ENCODE results near the gene PWWP2B.

PWWP2B gene

DNA sequence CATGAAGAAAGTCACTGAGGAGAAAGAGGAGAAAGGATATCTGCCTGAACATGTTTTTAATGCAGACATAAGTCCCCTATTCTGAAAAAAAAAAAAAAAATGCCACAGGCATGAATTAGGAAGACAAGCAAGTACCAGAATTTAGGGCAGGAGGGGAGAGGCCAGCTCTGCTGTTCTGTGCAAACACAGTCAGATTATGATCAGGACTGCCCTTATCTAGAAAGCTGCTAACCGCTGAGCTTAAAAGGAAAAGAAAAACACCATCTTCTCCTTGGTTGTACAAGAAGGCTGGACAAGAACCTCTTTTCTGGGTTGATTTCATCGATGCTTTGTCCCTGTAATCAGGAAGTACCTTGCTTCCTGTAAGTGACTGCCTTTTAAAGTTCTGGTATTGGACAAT is 15.3 kb upstream of the PWWP2B start:
- Histone ChIP-seq H3K27ac (ENCODE audit: low read depth, low read length, poor library complexity, severe bottlenecking) (no peak overlapping the region), H4K20me1 (ENCODE audit: insufficient read depth, low read length) (no peaks in the 10 kb centered on the region), H3K4me1 (ENCODE audit: insufficient read depth, low read length, severe bottlenecking) (no peaks in the 10 kb centered on the region), H2AFZ (ENCODE audit: low read length) (no peak overlapping the region), H3K79me2 (ENCODE audit: insufficient read depth, low read length) (no peaks in the 10 kb centered on the region), H3K4me2 (ENCODE audit: low read length) (no peak overlapping the region), H3K9me3 (ENCODE audit: low read length) (no peaks in the 10 kb centered on the region), H3K27me3 (ENCODE audit: insufficient read depth, low read length) (0 out of 2 replicates have a peak, but pooled peaks cover 4% of the 10 kb centered on the region), H3F3A (ENCODE audit: insufficient read depth, low read length) (no peaks in the 10 kb centered on the region), H3K9me2 (ENCODE audit: low read depth, low read length) (no peaks in the 10 kb centered on the region), H3K36me3 (ENCODE audit: insufficient read depth, low read length) (no peaks in the 10 kb centered on the region), H3K9ac (ENCODE audit: low read length) (no peak overlapping the region), H3K4me3 (ENCODE audit: low read depth, low read length, poor library complexity, severe bottlenecking) (no peak overlapping the region)
- TF ChIP-seq EZH2 (IDR thresholded peaks at IDR 0.05; ENCODE audit: borderline replicate concordance, low read length), result no peak
- TF ChIP-seq, protein P1, sequence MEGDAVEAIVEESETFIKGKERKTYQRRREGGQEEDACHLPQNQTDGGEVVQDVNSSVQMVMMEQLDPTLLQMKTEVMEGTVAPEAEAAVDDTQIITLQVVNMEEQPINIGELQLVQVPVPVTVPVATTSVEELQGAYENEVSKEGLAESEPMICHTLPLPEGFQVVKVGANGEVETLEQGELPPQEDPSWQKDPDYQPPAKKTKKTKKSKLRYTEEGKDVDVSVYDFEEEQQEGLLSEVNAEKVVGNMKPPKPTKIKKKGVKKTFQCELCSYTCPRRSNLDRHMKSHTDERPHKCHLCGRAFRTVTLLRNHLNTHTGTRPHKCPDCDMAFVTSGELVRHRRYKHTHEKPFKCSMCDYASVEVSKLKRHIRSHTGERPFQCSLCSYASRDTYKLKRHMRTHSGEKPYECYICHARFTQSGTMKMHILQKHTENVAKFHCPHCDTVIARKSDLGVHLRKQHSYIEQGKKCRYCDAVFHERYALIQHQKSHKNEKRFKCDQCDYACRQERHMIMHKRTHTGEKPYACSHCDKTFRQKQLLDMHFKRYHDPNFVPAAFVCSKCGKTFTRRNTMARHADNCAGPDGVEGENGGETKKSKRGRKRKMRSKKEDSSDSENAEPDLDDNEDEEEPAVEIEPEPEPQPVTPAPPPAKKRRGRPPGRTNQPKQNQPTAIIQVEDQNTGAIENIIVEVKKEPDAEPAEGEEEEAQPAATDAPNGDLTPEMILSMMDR (IDR thresholded peaks at IDR 0.05; ENCODE audit: low read length), result no peak

- no peak for TF ChIP-seq EZH2 (IDR thresholded peaks at IDR 0.05; ENCODE audit: borderline replicate concordance, low read length)
- TF ChIP-seq, protein P1 (IDR thresholded peaks at IDR 0.05; ENCODE audit: low read length), result no peak
- Histone ChIP-seq H2AFZ (ENCODE audit: low read length) (no peak overlapping the region), H3K4me3 (ENCODE audit: low read depth, low read length, poor library complexity, severe bottlenecking) (no peak overlapping the region), H3F3A (ENCODE audit: insufficient read depth, low read length) (no peaks in the 10 kb centered on the region), H3K4me2 (ENCODE audit: low read length) (no peak overlapping the region), H4K20me1 (ENCODE audit: insufficient read depth, low read length) (no peaks in the 10 kb centered on the region), H3K9me2 (ENCODE audit: low read depth, low read length) (no peaks in the 10 kb centered on the region), H3K36me3 (ENCODE audit: insufficient read depth, low read length) (no peaks in the 10 kb centered on the region), H3K27ac (ENCODE audit: low read depth, low read length, poor library complexity, severe bottlenecking) (no peak overlapping the region), H3K27me3 (ENCODE audit: insufficient read depth, low read length) (0 out of 2 replicates have a peak, but pooled peaks cover 4% of the 10 kb centered on the region), H3K9me3 (ENCODE audit: low read length) (no peaks in the 10 kb centered on the region), H3K4me1 (ENCODE audit: insufficient read depth, low read length, severe bottlenecking) (no peaks in the 10 kb centered on the region), H3K9ac (ENCODE audit: low read length) (no peak overlapping the region), H3K79me2 (ENCODE audit: insufficient read depth, low read length) (no peaks in the 10 kb centered on the region)
Measured at GRCh38 chr10:132382231-132382922, 14.6 kb upstream of the PWWP2B start.

DNA sequence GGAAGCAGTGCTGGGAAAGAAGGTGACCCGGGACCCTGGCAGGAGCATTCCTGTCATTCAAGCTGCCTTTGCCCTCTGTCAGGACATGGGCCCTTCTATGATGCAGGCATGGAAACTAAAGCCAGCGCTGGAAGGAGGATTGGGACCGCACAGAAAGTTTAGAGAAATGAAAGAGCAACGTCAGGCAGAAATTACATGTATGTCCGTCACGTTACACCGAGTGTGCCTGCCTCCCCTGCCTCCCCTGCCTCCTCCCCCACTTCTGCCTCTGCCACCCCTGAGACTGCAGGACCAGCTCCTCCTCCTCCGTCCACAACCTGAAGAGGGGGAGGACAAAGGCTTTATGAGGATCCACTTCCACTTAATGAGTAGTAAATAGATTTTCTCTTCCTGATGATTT is 13.9 kb upstream of the PWWP2B start:
- Histone ChIP-seq H3K9me3 (ENCODE audit: low read length) (no peaks in the 10 kb centered on the region), H3K27me3 (ENCODE audit: insufficient read depth, low read length) (0 out of 2 replicates have a peak, but pooled peaks cover 4% of the 10 kb centered on the region), H3K79me2 (ENCODE audit: insufficient read depth, low read length) (no peaks in the 10 kb centered on the region), H3K4me2 (ENCODE audit: low read length) (no peak overlapping the region), H3F3A (ENCODE audit: insufficient read depth, low read length) (no peaks in the 10 kb centered on the region), H3K27ac (ENCODE audit: low read depth, low read length, poor library complexity, severe bottlenecking) (no peak overlapping the region), H4K20me1 (ENCODE audit: insufficient read depth, low read length) (no peaks in the 10 kb centered on the region), H3K36me3 (ENCODE audit: insufficient read depth, low read length) (no peaks in the 10 kb centered on the region), H2AFZ (ENCODE audit: low read length) (no peak overlapping the region), H3K9ac (ENCODE audit: low read length) (no peak overlapping the region), H3K4me3 (ENCODE audit: low read depth, low read length, poor library complexity, severe bottlenecking) (no peak overlapping the region), H3K9me2 (ENCODE audit: low read depth, low read length) (no peaks in the 10 kb centered on the region), H3K4me1 (ENCODE audit: insufficient read depth, low read length, severe bottlenecking) (no peaks in the 10 kb centered on the region)
- no peak for TF ChIP-seq EZH2 (IDR thresholded peaks at IDR 0.05; ENCODE audit: borderline replicate concordance, low read length)
- TF ChIP-seq, protein P1 (IDR thresholded peaks at IDR 0.05; ENCODE audit: low read length), result no peak

All from OCI-LY1 (cell line).